H7 (cell line): ENCODE data around the gene USH1C. TPM values are rescaled to one million over a fixed set of nuclear protein-coding genes. Genes with fewer than 3 reads are reported as not detected.

Experiments
- DNase-seq: peaks from one replicate; pipeline ENCODE4 v3.0.0; 2012
- H3K27me3 ChIP-seq: 2 replicates; pipeline ENCODE4 v1.6.0; 2011; ENCODE audit warnings: mild to moderate bottlenecking, low read length; ENCODE audit not compliant: control insufficient read depth, insufficient read depth
- H3K36me3 ChIP-seq: replicated peaks from 2 replicates; pipeline ENCODE4 v1.5.1; 2011; ENCODE audit warnings: low read length; ENCODE audit not compliant: control insufficient read depth, insufficient read depth
- H3K4me3 ChIP-seq: 2 replicates; pipeline ENCODE4 v1.5.1; 2011; ENCODE audit warnings: low read depth, mild to moderate bottlenecking, control low read depth, low read length, moderate library complexity; ENCODE audit not compliant: insufficient read depth
- total RNA-seq: library from RNA; depleted of rRNA; stranded (reverse); fragments of >200 nt; shearing (Covaris generic); gene quantifications from 2 replicates; pipeline ENCODE4 v1.2.3, GENCODE V29; 2014; rRNA removed

USH1C gene
- total RNA-seq, result 0.55 and 0.81 TPM in 2 replicates

DNA sequence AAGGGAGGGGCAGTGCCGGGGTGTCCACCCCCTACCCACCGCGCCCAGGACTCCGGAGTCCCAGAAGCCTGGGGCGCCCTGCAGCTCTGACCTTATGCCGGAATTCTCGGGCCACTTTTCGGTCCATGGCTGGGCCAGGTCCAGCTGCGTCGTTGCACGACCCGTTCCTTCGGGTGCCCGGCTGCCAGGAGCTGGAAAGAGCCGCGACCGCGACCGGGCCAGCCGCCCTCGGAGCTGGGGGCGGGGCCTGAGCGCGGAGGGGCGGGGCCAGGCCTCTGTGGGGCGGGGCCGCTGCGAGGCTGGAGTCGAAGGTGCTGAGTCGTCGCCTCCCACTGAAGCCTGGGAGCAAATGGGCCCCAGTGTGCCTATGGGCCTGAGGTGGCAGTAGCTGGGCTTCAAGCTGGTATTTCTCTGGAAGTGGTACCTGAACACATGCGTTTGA is at the start of gene USH1C:
Gene USH1C, minus strand, starts transcription at position 236 of the 442 bp plus-strand sequence. Its CDS starts 109 bp downstream, at position 127.
- Histone ChIP-seq H3K4me3 (peak within 1 kb of the TSS; percentile 61), H3K36me3 (no peaks in the 10 kb centered on the region), H3K27me3 (peaks cover 16% of the 10 kb centered on the region)
- peak; percentile 97 for DNase-seq

DNA sequence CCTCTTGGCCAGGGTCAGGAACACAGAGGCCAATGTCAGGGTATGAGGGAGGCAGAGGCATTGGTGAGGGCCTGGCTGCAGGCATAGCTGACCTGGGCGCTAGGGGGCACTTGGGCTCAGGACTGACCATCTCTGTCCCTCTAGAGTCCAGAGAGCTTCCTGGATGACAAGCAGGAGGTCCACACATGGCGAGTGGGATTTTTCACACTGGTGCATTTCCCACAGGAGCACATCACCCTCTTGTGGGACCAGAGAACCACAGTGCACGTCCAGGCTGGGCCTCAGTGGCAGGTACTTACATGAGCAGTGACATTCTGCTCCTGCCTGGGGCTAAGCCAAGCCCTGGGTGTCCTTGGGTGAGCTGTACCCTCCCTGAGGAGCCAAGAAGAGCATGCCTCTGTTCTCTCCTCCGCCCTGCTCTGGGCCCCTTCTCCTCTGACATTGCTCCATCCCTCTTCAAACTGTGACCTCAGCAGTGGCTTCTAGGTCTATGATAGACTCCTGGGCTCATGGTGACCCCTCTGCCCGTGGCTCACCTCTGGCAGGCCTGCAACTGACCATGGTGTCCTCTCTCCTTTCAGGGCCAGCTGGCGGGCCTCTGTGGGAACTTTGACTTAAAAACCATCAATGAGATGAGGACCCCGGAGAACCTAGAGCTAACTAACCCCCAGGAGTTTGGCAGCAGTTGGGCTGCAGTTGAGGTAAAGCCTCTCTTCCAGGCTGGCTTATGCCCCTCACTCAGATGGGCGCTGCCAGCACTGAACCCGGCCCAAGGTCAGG is 49.4 kb upstream of the USH1C start:
- peaks cover 2% of the 10 kb centered on the region; the same call in 1 of the 2 replicates for H3K27me3 ChIP-seq
- no peaks in the 10 kb centered on the region for H3K36me3 ChIP-seq
- DNase-seq, result no peak
- no peak overlapping the region for H3K4me3 ChIP-seq

DNA sequence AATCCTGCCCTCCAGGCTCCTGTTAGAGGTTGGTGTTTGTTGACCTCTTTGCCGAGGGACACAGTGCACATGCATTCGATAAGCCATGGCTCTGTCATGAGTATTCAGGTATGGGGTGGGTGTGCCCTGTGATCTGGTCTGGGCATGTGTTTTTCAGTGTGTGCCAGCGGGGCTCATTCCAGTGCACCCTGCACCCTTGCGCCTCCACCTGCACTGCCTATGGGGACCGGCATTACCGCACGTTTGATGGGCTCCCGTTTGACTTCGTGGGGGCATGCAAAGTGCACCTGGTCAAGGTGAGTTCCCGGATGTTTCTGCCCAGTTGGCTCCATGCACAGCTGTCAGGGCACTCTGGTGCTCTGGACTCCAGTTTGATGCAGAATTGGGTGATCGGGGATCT is 47.1 kb upstream of the USH1C start:
- H3K4me3 ChIP-seq, result no peak overlapping the region
- peaks cover 2% of the 10 kb centered on the region; the same call in 1 of the 2 replicates for H3K27me3 ChIP-seq
- no peak for DNase-seq
- no peaks in the 10 kb centered on the region for H3K36me3 ChIP-seq

DNA sequence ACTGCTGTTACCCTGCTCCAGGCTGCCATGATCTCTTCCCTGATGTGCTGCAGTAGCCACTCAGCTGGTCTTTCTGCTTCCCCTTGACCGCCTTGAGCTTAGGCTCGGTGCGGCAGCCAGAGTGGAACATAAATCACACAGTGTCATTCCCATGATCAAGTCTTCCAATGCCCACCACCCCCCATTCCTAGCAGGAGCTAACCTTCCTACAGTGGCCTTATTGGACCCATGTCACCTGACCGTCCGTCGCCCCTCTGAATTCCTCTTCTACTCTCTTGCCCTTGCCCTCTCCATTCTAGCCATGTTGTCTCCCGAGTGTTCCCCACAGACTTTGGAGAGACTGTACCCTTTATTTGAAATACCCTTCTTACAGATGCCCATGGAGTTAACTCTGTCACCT is 46.2 kb upstream of the USH1C start:
- no peak overlapping the region for H3K4me3 ChIP-seq
- peaks cover 2% of the 10 kb centered on the region; the same call in 1 of the 2 replicates for H3K27me3 ChIP-seq
- no peak for DNase-seq
- no peaks in the 10 kb centered on the region for H3K36me3 ChIP-seq

DNA sequence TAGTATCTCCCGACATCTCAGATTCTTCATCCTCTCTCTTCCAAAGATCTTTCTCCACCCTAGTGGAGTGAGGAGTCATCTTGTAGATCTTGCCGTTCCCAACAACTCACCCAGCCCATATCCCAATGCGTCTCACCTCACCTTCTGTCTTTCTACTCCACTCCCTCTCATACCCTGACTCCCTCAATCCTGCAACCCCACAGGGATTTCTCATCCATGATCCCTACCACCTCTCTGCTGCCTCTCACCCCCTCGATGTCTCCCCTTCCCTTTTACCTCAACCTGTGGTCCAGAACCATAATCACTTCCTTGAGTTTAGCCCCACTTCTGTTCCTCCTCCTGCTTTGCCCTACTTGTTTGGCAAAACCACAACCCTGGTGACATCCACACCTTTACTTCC is 44.5 kb upstream of the USH1C start:
- no peak overlapping the region for H3K4me3 ChIP-seq
- no peaks in the 10 kb centered on the region for H3K36me3 ChIP-seq
- H3K27me3 ChIP-seq, result peaks cover 2% of the 10 kb centered on the region; the same call in 1 of the 2 replicates
- DNase-seq, result no peak

DNA sequence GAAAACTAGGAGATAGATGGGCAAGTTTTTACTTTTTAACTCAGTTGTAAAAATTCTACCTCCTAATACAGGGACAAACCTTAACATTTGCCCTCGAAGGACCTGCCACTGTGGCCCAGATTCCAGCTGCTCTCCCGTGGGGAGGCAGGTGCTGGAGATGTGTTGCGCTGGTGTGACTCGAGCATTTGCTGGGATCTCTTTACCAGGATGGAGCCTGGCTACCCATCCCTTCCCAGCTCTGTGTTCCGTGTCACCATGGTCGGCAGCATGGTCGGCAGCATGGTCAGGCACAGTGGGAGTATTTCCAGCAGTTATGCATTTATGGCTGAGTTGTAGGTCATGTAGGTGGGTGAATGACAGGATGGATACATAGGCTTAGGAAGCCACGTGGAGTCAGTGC is 44.0 kb upstream of the USH1C start:
- no peak for DNase-seq
- peaks cover 2% of the 10 kb centered on the region; the same call in 1 of the 2 replicates for H3K27me3 ChIP-seq
- no peaks in the 10 kb centered on the region for H3K36me3 ChIP-seq
- H3K4me3 ChIP-seq, result no peak overlapping the region

DNA sequence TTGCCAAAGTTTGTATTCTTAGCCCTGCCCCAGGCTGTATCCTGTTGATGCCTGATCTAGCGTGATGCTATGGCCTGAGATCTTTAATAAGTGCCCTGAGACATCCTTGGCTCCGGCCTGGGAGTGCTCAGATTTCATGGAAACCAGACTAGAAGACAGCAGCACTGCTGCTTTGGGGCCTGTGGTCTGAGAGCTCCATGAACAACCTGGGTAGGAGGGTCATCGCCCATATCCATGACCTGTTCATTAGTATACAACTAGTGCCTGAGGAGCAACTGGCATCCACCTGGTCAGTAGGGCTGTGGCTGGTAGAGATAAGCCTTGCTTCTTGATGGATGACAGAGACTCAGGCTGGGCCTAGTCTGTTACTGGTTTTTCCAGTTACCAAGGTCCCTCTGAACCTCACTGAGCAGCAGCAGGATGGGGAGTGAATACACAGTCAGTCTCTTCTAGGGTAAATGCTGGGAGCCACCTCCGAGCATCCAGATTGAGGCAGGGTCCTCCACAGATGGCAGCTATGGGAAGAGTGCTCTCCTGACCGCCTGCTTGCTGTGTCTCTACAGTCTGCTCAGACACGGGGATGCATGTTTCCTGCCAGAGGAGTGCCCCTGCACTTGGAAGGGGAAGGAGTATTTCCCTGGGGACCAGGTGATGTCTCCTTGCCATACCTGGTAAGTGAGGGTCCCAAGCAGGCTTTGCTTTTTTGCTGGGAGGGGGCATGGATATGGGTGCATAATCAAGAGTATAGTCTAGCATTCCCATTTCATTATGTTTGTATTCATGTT is 41.9 kb upstream of the USH1C start:
- no peak for DNase-seq

DNA sequence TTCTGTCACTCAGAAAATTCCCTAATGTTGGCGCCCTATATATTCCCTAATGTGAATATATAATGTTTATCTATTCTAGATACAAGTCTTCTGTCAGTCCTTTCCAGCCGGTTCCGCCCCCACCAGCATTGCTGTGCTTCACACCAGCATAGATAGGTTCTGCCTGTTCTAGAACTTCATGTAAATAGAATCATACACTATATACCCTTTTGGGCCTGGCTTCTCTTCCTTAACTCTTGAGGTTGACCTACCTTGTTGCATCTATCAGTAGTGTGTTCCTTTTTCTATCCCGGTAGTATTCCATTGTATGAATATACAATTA is 37.5 kb upstream of the USH1C start:
- Histone ChIP-seq H3K27me3 (no peaks in the 10 kb centered on the region; the same call in 1 of the 2 replicates), H3K36me3 (no peaks in the 10 kb centered on the region), H3K4me3 (no peak overlapping the region)
- DNase-seq, result no peak

More for the DNA sequence above, 41.9 kb upstream of the USH1C start:
- Histone ChIP-seq H3K27me3 (peaks cover 2% of the 10 kb centered on the region; the same call in 1 of the 2 replicates), H3K4me3 (no peak overlapping the region), H3K36me3 (no peaks in the 10 kb centered on the region)

DNA sequence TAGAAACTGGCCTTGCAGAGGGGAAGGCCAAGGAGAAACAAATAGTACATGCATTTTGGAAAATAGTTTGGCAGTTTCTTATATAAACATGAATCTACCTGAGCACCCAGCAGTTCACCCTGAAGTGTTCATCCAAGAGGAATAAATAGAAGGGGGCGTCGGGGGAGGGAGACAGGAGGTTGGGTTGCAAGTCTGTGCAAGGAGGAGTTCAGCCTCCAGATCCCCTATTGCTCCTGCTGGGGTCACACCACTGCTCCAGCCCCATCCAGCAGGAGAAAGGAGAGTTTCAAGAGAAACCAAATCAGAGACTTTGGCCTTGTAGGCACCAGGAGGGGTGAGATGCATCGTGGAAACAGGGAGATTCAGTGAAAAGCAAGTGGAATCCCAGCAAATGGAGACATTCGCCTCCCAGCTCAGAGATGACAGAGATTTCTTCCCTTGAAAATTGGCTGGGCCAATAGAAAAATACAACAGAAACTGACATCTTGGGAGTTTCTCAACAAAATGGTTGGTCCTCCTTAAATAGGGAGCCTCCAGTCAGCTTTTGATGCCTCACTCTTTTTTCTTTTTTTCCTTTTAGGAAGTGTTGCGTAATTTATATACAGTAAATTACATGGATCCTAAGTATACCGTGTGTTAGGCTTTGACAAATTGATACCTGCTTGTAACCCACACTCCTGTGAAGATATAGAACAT is 37.0 kb upstream of the USH1C start:
- no peak for DNase-seq
- H3K4me3 ChIP-seq, result no peak overlapping the region
- H3K27me3 ChIP-seq, result no peaks in the 10 kb centered on the region; the same call in 1 of the 2 replicates
- no peaks in the 10 kb centered on the region for H3K36me3 ChIP-seq

DNA sequence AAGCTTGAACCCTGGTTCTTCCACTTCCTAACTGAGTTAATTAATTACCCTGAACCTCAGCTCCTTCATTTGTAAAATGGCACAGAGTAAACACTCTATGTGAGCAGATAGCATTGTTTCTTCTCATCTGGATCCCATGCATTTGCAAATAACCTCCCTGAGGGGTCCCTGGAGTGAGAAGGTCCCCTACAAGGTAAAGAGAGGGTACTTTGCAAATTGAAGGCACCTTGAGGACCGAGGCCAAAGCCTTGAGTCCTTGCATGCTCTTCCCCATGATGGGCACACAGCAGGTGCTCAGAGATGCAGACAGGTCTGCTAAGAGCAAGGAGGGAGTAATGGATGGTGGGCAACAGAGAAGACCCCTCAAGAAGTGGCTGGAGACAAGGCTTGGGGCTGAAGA is 36.1 kb upstream of the USH1C start:
- no peak for DNase-seq
- H3K27me3 ChIP-seq, result no peaks in the 10 kb centered on the region; the same call in 1 of the 2 replicates
- no peak overlapping the region for H3K4me3 ChIP-seq
- no peaks in the 10 kb centered on the region for H3K36me3 ChIP-seq

DNA sequence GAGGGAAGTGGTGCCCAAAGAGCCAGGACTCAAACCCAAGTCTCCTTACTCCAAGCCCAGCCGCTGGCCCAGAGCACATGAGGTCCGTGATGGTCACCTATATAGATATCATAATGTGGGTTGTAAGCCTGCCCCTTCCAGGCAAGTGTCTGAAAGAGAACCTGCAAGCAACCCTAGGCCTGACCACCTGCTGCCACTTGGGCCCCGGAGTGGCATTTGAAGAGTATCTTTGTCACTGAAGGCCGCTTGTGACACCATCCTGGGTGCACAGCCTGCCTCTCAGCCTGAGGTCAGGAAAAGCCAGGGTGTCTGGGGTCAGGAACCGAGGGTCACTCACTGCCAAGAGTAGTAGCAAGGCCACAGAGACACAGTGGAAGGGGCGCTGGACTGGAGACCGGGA is 35.2 kb upstream of the USH1C start:
- DNase-seq, result no peak
- Histone ChIP-seq H3K36me3 (no peaks in the 10 kb centered on the region), H3K27me3 (no peaks in the 10 kb centered on the region; the same call in 1 of the 2 replicates), H3K4me3 (no peak overlapping the region)

DNA sequence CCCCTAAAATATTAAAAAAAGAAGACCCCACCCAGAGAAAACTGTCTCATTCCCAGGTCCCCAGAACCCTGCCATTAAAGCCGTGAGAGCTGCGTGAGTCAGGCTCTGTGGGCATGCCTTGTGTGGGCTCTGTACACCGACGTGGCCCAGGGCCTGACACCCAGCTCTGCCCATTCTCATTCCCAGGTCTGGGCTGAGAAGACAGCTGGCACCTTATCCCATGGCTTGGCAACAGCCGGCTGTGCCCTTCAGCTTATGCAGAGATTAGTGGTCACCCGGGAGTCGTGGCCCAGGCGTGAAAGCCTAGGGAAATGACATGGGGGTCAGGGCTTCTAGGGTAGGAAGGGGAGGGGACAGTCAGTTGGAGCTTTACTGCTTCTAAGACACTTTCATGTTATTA is 34.7 kb upstream of the USH1C start:
- no peak overlapping the region for H3K4me3 ChIP-seq
- no peaks in the 10 kb centered on the region for H3K36me3 ChIP-seq
- H3K27me3 ChIP-seq, result no peaks in the 10 kb centered on the region; the same call in 1 of the 2 replicates
- no peak for DNase-seq

DNA sequence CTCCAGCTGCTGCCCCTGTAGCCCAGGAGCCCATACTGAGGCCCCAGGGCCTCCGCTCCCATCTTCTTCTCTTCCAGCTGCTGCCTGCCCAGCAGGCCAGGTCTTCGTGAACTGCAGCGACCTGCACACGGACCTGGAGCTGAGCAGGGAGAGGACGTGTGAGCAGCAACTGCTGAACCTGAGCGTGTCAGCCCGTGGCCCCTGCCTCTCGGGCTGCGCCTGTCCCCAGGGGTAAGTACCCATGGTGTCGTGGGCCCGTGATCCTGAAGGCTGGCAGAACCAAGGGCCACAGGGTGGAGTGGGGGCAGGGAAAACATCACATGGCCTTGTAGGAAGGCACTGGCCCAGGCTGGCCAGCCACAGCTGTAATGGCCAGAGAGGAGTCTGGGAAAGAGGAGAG is 34.1 kb upstream of the USH1C start:
- no peaks in the 10 kb centered on the region for H3K36me3 ChIP-seq
- H3K27me3 ChIP-seq, result no peaks in the 10 kb centered on the region; the same call in 1 of the 2 replicates
- H3K4me3 ChIP-seq, result no peak overlapping the region
- DNase-seq, result no peak
